SK-MEL-5 (cell line): Measurements from ENCODE around the gene NIPAL1. TPM values are rescaled to one million over a fixed set of nuclear protein-coding genes. Genes with fewer than 3 reads are reported as not detected.

Source experiments
- DNase-seq: peaks from one replicate; pipeline ENCODE4 v3.0.0-alpha.2; 2016; ENCODE audit warnings: low read depth, low spot score
- in situ Hi-C: cut with HindIII; loops from 2 replicates; pipeline ENCODE4 v1.10.0; 2016; ENCODE audit warnings: low sequenced_read_pairs, high pct_unique_total_duplicates, low pct_unique_long_range_greater_than_20kb
- total RNA-seq: library from RNA; depleted of rRNA; stranded (reverse); fragments of >200 nt; shearing (Covaris generic); gene quantifications from 2 replicates; pipeline ENCODE4 v1.2.3, GENCODE V29; 2014

Gene NIPAL1
- total RNA-seq, 1 experiment from 2014 or later = 0.13 TPM

DNA sequence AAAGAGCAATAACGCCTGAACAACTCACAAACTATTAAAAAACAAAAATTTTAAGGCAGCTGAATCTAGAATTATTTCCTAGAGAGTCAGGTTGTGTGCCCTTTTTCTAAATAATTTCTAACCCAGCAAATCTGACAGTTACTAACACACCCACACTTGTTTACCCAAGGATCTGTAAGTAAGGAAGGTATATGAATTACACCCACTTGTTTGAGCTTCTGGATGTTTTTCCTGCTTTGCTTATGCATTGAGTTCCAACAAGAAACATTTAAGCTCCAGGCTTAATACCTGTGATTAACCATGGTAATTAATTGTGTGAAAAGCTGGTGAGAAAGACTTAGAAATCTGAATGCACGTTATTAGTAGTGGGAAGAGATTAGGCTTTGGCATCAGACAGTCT is 1.5 kb downstream of the NIPAL1 start:
- DNase-seq = no peak
- in situ Hi-C loops = no loop called here

DNA sequence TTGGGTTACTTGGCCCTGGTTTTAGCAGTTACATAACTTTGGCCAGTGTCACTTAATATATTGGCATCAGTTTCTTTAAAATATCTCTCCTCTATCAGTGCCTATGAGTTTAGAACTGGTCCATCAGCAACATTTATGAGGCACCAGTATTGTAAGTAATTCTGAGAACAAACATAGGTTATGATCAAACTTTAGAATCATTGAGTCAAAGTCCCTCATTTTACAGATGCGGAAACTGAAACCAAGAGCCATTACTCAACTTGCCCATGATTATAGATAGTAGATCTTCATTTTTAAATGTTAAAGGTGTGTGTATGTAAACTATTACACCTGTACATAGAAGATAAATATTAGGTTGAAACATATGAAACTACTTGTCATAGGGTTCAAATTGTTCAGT is 4.5 kb downstream of the NIPAL1 start:
- in situ Hi-C loops = no loop called here

DNA sequence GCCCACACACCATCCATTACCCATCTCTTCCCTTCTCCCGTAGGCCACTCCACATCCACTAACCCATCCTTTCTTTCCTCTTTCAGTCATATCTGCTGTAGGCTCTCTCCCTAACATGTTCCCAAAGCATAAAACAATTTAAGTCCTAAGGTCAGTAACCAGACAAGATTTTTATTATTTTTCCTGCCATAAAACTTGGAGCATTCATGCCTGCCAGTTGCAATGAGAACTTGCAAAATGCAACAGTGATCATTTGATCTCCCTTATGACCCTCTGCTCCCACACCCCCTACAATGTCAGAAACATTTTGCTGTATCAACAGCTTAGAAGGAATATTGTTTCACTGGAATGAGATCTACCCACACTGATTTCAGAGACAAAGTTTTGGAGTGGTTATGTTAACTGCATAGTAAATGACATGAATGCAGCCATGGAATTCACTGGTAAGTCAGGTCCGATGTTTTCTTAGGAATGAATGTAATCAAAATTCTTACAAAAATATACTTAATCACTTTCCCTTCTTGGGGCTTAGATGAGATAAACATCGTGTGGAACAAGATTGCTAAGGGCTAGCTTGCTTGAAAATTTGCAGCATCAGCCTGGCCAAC is 5.7 kb downstream of the NIPAL1 start:
- in situ Hi-C loops = no loop called here
- no peak for DNase-seq

More for the DNA sequence above, 4.5 kb downstream of the NIPAL1 start:
- no peak for DNase-seq

DNA sequence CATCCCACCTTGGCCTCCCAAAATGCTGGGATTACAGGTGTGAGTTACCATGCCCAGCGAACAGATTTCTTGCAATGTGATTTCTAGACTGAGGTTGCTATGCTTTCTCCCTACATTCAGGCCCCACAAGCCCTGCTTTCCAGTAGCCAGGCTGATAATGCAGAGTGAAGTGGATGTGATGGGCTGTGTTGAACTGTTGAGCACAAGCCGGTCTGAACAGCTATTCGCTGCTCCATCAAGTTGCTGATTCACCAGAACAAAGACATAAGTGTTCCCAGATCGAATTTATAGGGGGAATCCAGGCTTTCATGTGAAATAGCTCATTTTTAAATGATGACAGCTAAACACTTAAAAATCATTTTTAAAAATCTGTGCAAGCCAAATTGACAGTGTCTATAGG is 8.0 kb downstream of the NIPAL1 start:
- DNase-seq = no peak
- in situ Hi-C loops = no loop called here

DNA sequence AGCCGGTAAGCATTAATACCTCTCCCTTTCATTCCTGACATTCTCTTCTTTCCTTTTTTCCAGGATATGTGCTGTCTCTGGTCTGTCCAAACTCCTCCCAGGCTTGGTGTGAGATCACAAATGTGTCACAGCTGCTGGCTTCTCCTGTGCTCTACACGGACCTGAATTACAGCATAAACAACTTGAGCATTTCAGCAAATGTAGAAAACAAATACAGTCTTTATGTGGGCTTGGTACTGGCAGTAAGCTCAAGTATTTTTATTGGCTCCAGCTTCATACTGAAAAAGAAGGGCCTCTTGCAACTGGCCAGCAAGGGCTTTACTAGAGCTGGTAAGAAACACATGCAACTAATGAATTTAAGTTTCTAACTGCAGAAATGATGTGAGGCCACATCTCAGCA is 8.4 kb downstream of the NIPAL1 start:
- in situ Hi-C loops = no loop called here

DNA sequence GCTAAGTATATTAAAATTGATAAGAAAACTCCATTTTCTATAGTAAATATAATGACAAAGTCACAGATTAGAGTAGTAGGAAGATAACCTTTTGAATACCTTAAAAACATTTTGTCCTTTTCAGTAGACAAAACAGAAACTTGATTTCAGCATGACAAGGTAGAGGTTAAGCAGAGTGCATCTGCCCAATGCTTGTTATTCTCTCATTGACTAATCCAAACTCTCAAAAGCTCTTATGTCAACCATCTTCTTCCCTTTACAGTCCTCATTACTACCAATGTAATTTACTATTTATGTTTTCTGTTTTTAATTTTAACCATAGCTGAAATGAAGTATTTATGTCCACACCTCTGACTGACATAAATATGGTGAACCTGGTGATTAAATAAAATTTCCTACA is 11.1 kb downstream of the NIPAL1 start:
- in situ Hi-C loops = no loop called here
- DNase-seq = no peak

More for the DNA sequence above, 8.4 kb downstream of the NIPAL1 start:
- peak; percentile 53 for DNase-seq

DNA sequence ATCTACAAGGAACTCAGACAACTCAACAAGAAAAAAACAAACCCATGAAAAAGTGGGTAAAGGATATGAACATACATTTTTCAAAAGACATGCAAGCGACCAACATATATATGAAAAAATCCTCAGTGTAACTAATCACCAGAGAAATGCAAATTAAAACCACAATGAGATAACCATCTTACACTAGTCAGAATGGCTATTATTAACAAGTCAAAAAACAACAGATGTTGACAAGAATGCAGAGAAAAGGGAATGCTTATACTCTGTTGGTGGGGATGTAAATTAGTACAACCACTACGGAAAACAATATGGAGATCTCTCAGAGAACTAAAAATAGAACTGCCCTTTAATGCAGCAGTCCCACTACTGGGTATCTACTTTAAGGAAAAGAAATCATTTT is 12.1 kb downstream of the NIPAL1 start:
- in situ Hi-C loops = no loop called here
- DNase-seq = no peak

DNA sequence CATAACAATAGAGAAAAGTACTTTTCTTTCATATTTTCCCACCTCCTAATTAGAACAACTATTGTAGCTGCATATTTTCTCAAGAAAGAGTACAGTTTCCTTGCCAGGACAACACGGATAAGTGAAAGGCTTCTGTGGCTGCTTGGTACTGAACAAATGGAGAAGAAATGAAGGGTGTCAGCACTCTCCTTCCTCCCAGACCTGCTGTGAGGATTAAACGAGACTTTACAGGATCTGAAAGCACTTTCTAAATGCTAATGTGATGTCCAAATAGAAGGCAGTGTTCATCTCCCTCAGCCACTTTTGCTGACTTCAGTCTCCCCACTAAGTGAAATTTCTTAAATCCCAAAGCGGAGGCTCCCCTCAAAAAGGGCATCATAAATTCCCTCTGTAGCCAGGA is 13.9 kb downstream of the NIPAL1 start:
- DNase-seq = no peak
- in situ Hi-C loops = no loop called here

DNA sequence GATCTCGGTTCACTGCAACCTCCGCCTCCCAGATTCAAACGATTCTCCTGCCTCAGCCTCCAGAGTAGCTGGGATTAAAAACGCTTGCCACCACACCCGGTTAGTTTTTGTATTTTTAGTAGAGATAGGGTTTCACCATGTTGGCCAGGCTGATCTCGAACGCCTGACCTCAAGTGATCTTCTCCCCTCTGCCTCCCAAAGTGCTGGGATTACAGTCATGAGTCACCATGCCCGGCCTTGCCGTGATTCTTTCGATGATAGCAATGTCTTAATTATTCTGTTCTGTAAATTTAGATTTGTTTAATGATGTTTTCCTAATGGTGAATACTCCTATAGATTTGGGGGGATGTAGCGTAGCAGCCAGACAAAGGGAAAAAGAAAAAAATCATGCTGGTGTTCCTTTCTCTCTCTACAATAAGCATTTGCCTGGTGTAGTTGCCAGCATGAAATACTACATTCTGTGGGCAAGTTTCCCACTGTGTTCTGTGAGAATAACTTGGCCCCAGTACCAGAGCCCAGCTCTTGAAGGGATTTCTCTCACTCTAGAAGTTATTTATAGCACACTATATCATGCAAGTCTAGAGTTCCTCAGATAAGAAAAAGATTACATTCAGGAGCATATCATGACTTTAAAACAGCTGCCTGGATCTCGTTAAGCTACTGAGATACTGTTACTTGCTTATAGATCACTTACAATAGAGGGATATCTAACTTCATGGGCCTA is 15.4 kb downstream of the NIPAL1 start:
- DNase-seq = no peak

DNA sequence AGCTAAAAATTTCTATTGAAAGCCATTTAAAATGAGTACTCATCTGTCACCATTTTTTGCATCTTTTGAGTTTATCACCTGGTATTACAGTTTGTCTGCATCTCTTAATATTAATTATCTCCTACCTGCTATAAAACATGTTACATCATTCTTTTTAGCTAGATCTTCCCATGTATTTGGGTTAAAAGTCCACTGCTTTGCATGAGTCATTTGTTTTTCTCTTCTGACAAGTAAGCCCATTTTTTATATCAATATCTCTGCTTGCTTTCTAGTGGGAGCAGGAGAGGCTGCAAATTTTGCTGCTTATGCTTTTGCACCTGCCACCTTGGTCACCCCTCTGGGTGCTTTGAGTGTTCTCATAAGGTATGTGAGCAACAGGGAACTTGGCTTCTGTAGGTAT is 16.1 kb downstream of the NIPAL1 start:
- in situ Hi-C loops = no loop called here
- no peak for DNase-seq

More for the DNA sequence above, 15.4 kb downstream of the NIPAL1 start:
- in situ Hi-C loops = no loop called here

DNA sequence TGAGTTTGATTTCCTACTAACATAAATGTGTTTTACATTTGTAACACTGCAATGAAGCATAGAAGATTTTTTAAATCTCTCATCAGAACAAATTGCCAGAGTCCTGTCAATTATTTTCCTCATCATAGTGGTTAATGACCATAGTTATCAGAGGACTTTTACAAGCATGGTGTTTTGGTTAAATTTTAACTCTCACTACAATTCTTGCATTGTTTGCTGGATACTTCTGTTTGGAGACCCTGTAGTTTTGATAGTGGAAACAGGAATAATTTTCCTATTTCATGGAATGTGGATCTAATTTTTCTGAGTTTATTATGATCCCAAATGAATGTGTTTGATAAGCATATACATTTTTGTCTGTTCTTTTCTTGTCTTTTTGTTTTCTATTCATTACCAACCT is 16.8 kb downstream of the NIPAL1 start:
- in situ Hi-C loops = no loop called here
- DNase-seq = no peak

DNA sequence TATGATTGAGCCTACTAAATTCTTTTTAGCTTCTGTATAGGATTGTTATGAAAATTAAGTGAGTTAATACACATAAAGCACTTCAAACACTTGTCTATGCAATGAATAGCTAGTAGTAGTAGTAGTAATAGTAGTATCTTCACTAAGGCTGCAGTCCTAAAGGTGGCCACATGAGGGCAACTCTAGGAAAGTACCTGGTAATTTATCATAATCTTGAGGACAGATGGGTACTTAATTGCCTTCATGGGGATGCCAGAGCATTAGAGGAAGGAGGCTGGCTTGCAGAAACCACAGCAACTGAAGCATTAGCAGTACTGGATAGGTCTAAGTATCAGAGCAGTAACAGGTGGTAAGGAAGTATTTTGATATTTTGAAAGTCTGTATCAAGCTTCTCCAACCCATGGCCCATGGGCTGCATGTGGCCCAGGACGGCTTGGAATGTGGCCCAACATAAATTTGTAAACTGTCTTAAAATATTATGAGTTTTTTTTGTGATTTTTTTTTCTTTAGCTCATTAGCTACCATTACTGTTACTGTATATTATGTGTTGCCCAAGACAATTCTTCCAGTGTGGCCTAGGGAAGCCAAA is 17.3 kb downstream of the NIPAL1 start:
- in situ Hi-C loops = no loop called here
- peak; percentile 64 for DNase-seq

DNA sequence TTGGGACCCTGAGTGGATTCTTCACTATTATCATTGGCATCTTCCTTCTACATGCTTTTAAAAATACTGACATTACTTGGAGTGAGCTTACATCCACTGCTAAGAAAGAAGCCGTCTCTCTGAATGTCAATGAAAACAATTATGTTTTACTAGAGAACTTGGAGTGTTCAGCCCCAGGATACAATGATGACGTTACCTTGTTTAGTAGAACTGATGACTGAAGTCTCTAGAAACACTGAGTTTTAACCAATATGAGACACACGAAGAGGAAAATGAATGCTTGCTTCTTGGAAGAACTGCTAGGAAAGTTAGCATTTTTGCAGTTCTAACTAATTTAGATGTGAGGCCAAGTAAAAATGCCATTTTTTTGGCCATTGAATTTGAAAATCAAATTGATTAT is 19.4 kb downstream of the NIPAL1 start:
- DNase-seq = no peak
- in situ Hi-C loops = no loop called here

DNA sequence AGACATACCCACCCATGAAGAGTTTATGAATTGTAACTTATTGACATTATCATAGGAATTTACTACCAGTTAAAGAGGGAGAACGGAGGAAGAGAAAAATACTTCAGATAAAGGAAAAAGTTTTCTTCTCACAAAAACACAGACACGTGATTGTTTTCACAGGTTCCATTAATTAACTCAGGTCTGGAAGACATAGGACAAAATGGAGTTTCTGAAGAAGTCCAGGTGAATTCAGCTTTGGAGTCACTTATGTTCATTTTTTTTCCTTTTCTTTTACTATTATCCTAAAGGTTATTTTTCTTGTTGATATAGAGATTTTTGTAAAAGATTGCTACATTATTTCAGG is 20.5 kb downstream of the NIPAL1 start:
- in situ Hi-C loops = no loop called here

DNA sequence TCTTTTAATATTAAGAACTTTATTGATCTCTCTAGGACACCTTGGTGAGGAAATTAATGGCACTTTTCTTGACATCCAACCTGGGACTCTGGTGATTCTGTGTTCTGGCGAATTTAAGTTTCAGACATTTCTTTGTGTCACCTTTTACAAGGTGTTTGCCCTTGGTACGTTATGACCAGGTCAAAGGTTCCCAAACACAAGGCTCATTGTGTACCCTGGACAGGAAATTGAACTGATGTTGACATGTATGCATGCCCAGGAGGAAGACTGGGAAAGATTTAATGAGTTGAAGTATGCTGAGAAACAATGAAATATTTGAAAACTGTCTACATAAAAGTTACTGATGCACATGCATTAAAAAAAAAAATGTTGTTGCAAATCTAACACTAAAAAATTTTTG is 22.1 kb downstream of the NIPAL1 start:
- no peak for DNase-seq
- in situ Hi-C loops = no loop called here

More for the DNA sequence above, 20.5 kb downstream of the NIPAL1 start:
- DNase-seq = no peak

DNA sequence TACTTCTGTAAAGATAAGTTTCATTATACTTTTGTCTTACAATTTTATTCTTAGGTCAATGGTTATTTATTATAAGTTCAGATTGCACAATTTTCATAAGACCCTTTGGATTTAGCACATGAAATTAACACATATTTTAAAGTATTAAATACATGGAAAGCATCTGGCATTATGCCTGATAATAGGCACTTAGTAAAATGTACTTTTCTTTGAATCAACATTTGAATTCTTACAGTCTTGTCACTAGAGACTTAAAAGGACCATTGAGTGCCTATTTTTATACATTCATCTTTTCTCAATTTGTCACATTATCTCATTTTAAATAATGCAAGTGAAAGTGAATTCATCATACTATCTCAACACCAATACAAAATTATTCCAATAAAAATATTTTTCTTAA is 23.0 kb downstream of the NIPAL1 start:
- DNase-seq = no peak
- in situ Hi-C loops = no loop called here

DNA sequence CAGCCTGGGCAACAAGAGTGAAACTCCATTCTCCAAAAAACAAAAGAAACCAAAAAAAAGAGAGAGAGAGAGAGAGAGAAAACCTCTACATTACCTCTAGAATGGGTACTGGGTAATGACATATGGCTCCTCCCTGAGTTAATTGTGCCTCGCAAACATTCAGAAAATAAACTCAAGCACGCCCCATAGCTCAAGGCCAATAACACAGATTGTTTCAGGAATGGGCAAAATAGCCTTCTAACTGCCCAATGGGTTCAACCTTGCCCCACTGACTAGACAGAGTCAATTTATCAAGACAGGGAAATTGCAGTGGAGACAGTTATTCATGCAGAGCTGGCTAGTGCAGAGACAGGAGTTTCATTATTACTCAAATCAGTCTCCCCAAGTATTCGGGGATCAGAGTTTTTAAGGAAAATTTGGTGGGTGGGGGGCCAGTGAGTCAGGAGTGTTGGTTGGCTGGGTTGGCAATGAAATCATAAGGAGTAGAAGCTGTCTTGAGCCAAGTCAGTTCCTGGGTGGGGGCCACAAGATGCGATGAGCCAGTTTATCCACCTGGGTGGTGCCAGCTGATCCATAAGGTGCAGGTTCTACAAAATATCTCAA is 25.1 kb downstream of the NIPAL1 start:
- in situ Hi-C loops = no loop called here
- DNase-seq = no peak

DNA sequence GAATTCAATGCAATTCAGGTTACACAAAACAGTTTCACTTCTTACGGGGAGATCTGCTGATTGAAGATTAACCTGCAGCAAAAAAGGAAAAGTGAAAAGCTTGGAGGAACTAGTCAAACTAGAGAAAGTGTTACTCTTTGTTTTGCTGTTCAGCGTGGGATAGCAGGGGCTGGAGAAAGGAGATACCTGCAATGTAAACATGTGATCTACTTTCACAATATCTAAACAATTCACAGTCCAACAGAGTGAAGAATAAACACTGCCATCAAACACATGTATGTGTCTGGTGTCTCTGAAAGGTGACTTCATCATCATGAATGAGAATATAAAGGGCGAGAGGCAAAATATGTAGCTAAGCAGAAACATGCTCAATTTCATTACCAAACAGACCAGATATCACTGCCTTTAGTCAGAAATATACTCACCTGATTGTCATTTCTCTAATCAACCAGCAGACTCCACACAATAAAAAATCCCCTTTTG is 26.4 kb downstream of the NIPAL1 start:
- in situ Hi-C loops = no loop called here
- no peak for DNase-seq

DNA sequence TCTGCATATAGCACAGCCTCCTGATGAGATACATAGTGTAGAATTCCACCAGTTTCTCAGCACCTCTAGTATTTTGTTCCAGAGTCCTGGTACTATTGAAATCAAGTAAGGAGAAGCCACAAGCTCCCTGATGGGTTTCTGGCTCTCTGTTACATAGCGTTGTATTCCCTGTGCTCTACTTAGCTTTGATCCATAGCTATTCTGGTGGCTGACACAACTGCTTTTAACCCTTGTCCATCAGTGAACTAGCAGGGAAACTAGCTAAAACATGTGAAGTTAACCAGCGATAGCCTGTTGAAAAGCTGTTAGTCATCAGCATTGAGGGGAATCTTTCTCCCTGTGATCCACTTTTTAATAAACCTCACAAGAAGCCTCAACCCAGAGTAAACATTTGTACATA is 26.9 kb downstream of the NIPAL1 start:
- in situ Hi-C loops = no loop called here
- no peak for DNase-seq
